Smooth muscle cell (in vitro differentiated cells): ENCODE results near the gene AFG1L. TPM values are rescaled to one million over a fixed set of nuclear protein-coding genes. Genes with fewer than 3 reads are reported as not detected.

Experiments used
- DNase-seq: peaks from one replicate; lab custom pipeline; 2025; ENCODE audit not compliant: unreplicated experiment; lab: John Stamatoyannopoulos, UW
- H2AFZ ChIP-seq: fragments of 200-600 bp; sonication (generic); 2 replicates; pipeline ENCODE4 v1.6.0; 2016; ENCODE audit warnings: antibody characterized with exemption, low read depth, mild to moderate bottlenecking
- H3F3A ChIP-seq: fragments of 200-600 bp; sonication (generic); 2 replicates; pipeline ENCODE4 v1.6.0; 2017; ENCODE audit warnings: antibody characterized with exemption, low read depth
- H3K27ac ChIP-seq: fragments of 200-600 bp; sonication (generic); 2 replicates; pipeline ENCODE4 v1.5.1; 2016; ENCODE audit warnings: low read depth, mild to moderate bottlenecking
- H3K27me3 ChIP-seq: fragments of 200-600 bp; sonication (generic); 2 replicates; pipeline ENCODE4 v1.6.1; 2016; ENCODE audit warnings: low read depth, mild to moderate bottlenecking
- H3K36me3 ChIP-seq: fragments of 200-600 bp; sonication (generic); 2 replicates; pipeline ENCODE4 v1.5.1; 2016; ENCODE audit warnings: low read depth
- H3K4me1 ChIP-seq: fragments of 200-600 bp; sonication (generic); 2 replicates; pipeline ENCODE4 v1.5.1; 2016; ENCODE audit warnings: low read depth
- H3K4me2 ChIP-seq: fragments of 200-600 bp; sonication (generic); 2 replicates; pipeline ENCODE4 v1.6.0; 2016; ENCODE audit warnings: mild to moderate bottlenecking
- H3K4me3 ChIP-seq: fragments of 200-600 bp; sonication (generic); 2 replicates; pipeline ENCODE4 v1.5.1; 2016; ENCODE audit warnings: mild to moderate bottlenecking
- H3K79me2 ChIP-seq: fragments of 200-600 bp; sonication (generic); 2 replicates; pipeline ENCODE4 v1.6.0; 2016; ENCODE audit warnings: low read depth, mild to moderate bottlenecking
- H3K9ac ChIP-seq: fragments of 200-600 bp; sonication (generic); 2 replicates; pipeline ENCODE4 v1.6.0; 2016; ENCODE audit warnings: low read depth
- H3K9me3 ChIP-seq: fragments of 200-600 bp; sonication (generic); replicated peaks from 2 replicates; pipeline ENCODE4 v1.5.1; 2016; ENCODE audit warnings: low read depth
- H4K20me1 ChIP-seq: fragments of 200-600 bp; sonication (generic); 2 replicates; pipeline ENCODE4 v1.6.0; 2016; ENCODE audit warnings: low read depth
- CTCF ChIP-seq: fragments of 200-600 bp; sonication (generic); IDR thresholded peaks from 2 replicates; pipeline ENCODE4 v1.5.1; 2017; ENCODE audit warnings: borderline replicate concordance, mild to moderate bottlenecking, antibody characterized with exemption; ENCODE audit not compliant: insufficient read depth, poor library complexity, severe bottlenecking
- WGBS: methylation state at CpG from one replicate; pipeline ENCODE4 v1.1.7; 2016; ENCODE audit warnings: low lambda C conversion rate; 5-methylcytosine and 5-hydroxymethylcytosine counted together
- polyA plus RNA-seq: library from polyadenylated mRNA; unstranded; fragments of >200 nt; fragmentation: Nextera tagmentation; extraction: Ambion mirVana; gene quantifications from 2 replicates; pipeline ENCODE4 v1.2.1, GENCODE V29; 2016
- total RNA-seq: library from RNA; depleted of rRNA; stranded (reverse); fragments of >200 nt; gene quantifications from 2 replicates; pipeline ENCODE4 v1.2.3, GENCODE V29; 2014

The AFG1L gene
- total and polyA plus RNA-seq, 2 experiments from 2014 or later: 4.0 to 5.7 TPM

- Histone ChIP-seq H3K9me3 (no peaks in the 10 kb centered on the region), H3K79me2 (no peaks in the 10 kb centered on the region), H3K4me3 (no peak overlapping the region), H4K20me1 (no peaks in the 10 kb centered on the region), H3K4me2 (no peak overlapping the region), H3K36me3 (no peaks in the 10 kb centered on the region), H3K4me1 (no peaks in the 10 kb centered on the region), H3K9ac (no peak overlapping the region), H2AFZ (no peak overlapping the region), H3F3A (no peaks in the 10 kb centered on the region), H3K27me3 (no peaks in the 10 kb centered on the region), H3K27ac (no peak overlapping the region)
- WGBS: 87% methylated on average over 1 of the region's 1 CpG
- DNase-seq: no peak
- TF ChIP-seq CTCF: no peak
Observed at GRCh38 chr6:108502832-108503231, 208.0 kb downstream of the AFG1L start.

GRCh38 chr6:108507316-108507715 lies 212.5 kb downstream of the AFG1L start:
- no peak overlapping the region for H3K9ac ChIP-seq
- no peak for DNase-seq
- H2AFZ ChIP-seq: no peak overlapping the region
- no peaks in the 10 kb centered on the region for H3K27me3 ChIP-seq
- H3K27ac ChIP-seq: no peak overlapping the region
- no peaks in the 10 kb centered on the region for H3K36me3 ChIP-seq
- no peak overlapping the region for H3K4me3 ChIP-seq
- H4K20me1 ChIP-seq: no peaks in the 10 kb centered on the region
- H3F3A ChIP-seq: no peaks in the 10 kb centered on the region
- H3K4me1 ChIP-seq: no peaks in the 10 kb centered on the region
- no peaks in the 10 kb centered on the region for H3K9me3 ChIP-seq
- TF ChIP-seq CTCF: no peak
- no peaks in the 10 kb centered on the region for H3K79me2 ChIP-seq
- no peak overlapping the region for H3K4me2 ChIP-seq
- WGBS: 83% methylated on average over 2 of the region's 2 CpGs

GRCh38 chr6:108510461-108511319 lies 215.8 kb downstream of the AFG1L start:
- WGBS: 76% methylated on average over 5 of the region's 5 CpGs
- Histone ChIP-seq H3F3A (no peaks in the 10 kb centered on the region), H3K27me3 (no peaks in the 10 kb centered on the region), H3K4me3 (no peak overlapping the region), H2AFZ (no peak overlapping the region), H3K27ac (no peak overlapping the region), H3K79me2 (no peaks in the 10 kb centered on the region), H3K4me2 (no peak overlapping the region), H3K9me3 (no peaks in the 10 kb centered on the region), H3K9ac (no peak overlapping the region), H3K36me3 (no peaks in the 10 kb centered on the region), H4K20me1 (no peaks in the 10 kb centered on the region), H3K4me1 (no peaks in the 10 kb centered on the region)
- DNase-seq: no peak
- TF ChIP-seq CTCF: no peak
